ENCODE results near the gene ADAMTS12.

- no peak for TF ChIP-seq GATA3 (IDR thresholded peaks at IDR 0.05; ENCODE audit: low read depth, low read length)
- TF ChIP-seq GATA2 (IDR thresholded peaks at IDR 0.05; ENCODE audit: low read depth, low read length) = no peak
These were observed 328.3 kb downstream of the ADAMTS12 start for GRCh38 chr5:33563530-33563929.

All from SH-SY5Y (cell line).